OCI-LY1 (cell line): ENCODE measurements around the gene HMGB4.

Experiments
- EZH2 ChIP-seq: fragments of 200-600 bp; sonication (generic), shearing (Covaris generic); IDR thresholded peaks from 2 replicates; pipeline ENCODE4 v1.8.0; 2017; ENCODE audit warnings: borderline replicate concordance, mixed run types, mild to moderate bottlenecking, antibody characterized with exemption, low read length, moderate library complexity, mixed read lengths
- TF ChIP-seq, protein P1 (sequence below): fragments of 200-600 bp; sonication (generic), shearing (Covaris generic); IDR thresholded peaks from 2 replicates; pipeline ENCODE4 v1.5.1; 2017; ENCODE audit warnings: mild to moderate bottlenecking, antibody characterized with exemption, low read length, moderate library complexity, mixed read lengths

DNA sequence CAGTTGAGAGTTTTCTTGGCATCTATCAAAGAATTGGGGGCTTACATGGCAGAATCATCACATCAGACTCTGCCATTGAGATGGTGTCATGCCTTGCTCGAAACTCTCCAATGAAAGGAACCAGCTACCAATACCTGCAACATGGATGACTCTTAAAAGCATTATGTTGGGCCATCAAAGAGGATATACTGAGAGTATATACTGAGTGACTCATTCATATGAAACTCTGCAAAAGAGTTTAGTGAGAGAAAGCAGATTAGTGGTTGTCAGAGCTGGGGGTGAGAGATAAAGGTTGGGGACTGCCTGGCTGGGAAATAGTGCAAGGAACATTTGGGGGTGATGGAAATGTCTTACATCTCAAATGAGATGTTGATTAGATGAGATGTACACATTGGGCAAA is 14.7 kb upstream of the HMGB4 start:
- TF ChIP-seq, protein P1, sequence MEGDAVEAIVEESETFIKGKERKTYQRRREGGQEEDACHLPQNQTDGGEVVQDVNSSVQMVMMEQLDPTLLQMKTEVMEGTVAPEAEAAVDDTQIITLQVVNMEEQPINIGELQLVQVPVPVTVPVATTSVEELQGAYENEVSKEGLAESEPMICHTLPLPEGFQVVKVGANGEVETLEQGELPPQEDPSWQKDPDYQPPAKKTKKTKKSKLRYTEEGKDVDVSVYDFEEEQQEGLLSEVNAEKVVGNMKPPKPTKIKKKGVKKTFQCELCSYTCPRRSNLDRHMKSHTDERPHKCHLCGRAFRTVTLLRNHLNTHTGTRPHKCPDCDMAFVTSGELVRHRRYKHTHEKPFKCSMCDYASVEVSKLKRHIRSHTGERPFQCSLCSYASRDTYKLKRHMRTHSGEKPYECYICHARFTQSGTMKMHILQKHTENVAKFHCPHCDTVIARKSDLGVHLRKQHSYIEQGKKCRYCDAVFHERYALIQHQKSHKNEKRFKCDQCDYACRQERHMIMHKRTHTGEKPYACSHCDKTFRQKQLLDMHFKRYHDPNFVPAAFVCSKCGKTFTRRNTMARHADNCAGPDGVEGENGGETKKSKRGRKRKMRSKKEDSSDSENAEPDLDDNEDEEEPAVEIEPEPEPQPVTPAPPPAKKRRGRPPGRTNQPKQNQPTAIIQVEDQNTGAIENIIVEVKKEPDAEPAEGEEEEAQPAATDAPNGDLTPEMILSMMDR = no peak
- no peak for TF ChIP-seq EZH2
